Activated CD4-positive, CD25-positive, alpha-beta regulatory T cell treated with anti-CD3 and anti-CD28 coated beads, Interleukin-2, amount 50 U/mL, for 72 hours (primary cell): ENCODE measurements around the gene TRIM65.
A peak's percentile ranks its signal among the peaks of the same experiment; 100 is the strongest.

ENCODE experiments used
- DNase-seq: peaks from one replicate; pipeline ENCODE4 v3.0.0; 2021

Gene TRIM65

GRCh38 chr17:75896415-75897159 is at the start of gene TRIM65:
TRIM65 (minus strand) TSS chr17:75896951; CDS start chr17:75896937, 14 bp downstream.
- DNase-seq = peak; percentile 81

- DNase-seq = no peak
Observed at GRCh38 chr17:75945211-75945610, 48.5 kb upstream of the TRIM65 start.

DNA sequence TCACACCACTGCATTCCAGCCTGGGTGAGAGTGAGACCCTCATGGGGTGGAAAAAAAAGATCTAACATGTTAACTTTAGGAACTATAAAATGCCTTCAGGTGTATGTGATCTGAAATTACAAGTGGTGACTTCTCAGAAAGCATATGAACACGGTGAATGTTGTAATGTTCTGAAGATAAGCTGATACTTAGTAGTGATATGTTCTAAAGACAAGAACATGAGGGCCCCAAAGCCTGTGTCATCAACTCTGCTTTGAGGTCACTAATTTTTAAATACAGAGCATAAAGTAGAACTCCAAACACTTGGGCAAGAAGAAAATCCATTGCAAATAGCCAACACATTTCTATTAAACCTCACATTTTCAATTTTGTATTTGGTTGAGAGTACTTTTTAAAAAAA is 46.7 kb upstream of the TRIM65 start:
- no peak for DNase-seq

DNA sequence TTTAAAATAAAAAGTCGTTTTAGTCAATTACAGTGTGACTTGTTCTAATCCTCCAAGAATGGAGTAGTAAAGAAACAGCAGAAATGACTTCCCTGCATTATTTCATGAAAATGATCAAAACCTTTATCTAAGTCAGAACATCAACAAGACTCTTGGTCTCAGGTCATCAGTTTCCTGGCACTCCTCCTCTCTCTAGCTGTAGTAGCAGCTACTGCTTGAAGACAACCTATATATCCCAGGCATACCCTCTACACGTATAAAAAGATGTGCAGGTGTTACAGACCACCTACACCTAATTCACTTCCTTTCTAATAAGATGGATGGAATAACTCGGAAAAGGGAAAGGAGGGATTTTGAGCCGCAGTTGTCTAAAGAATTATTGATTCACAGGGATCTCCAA is 45.7 kb upstream of the TRIM65 start:
- DNase-seq = no peak

GRCh38 chr17:75941442-75941819 is 44.7 kb upstream of the TRIM65 start:
- no peak for DNase-seq

- peak; percentile 86 for DNase-seq
Observed at GRCh38 chr17:75940727-75941441, 44.1 kb upstream of the TRIM65 start, which contains the start of gene FBF1. FBF1 (minus strand) TSS chr17:75941042; CDS start chr17:75938149, 2,893 bp downstream.

- no peak for DNase-seq
Observed at GRCh38 chr17:75937652-75938051, 40.9 kb upstream of the TRIM65 start.

DNA sequence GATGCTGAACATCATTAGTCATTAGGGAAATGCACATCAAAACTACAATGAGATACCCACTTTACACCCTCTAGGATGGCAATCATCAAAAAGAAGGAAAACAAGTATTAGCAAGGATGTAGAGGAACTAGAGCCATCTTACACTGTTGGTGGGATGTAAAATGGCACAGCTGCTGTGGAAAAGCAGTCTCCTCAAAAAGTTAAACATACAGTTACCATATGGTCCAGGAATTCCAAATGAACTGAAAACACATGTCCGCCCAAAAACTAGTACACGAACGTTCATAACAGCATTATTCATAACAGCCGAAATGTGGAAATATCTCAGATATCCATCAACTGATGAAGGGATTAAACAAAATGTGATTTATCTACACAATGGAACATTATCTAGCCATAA is 37.1 kb upstream of the TRIM65 start:
- DNase-seq = no peak

GRCh38 chr17:75932852-75933251 is 36.1 kb upstream of the TRIM65 start:
- no peak for DNase-seq

DNA sequence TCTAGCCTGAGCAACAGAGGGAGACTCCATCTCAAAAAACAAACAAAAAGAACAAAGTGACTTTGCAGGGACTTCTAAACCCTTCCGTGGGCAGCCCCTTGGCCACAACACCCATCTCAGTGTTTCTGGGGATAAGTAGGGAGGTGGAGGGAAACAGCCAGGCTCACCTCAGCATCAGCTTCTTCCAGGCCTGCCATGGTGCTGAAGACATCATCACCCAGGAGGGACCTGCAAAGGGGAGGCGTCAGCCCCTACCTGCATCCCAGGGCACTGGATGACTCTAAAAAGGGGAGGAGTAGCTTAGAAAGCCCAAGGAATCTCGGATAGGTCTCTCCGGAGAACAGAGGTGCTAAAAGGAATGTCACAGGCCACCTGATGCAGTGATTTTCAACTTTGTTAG is 34.3 kb upstream of the TRIM65 start:
- no peak for DNase-seq

- DNase-seq = no peak
Observed at GRCh38 chr17:75927286-75927922, 30.7 kb upstream of the TRIM65 start.

DNA sequence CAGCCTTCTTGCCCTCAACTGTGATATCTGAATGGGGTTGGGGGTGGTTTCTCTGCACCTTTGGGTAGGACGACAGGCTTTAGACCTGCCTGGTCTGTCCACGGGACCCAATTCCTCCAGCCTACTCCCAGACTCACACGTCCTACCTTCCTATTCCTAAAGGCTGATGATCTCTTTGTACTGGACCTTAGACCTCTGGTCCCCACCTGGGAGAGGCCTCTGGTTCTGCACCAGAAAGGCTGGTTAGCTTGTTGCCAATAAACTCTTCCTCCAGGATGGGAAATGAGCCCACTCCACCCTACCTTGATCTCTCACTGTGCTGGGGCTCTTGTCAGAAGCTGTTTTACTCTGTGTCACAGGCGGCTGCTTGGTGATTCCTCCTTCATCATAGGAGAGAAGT is 29.7 kb upstream of the TRIM65 start:
- no peak for DNase-seq

DNA sequence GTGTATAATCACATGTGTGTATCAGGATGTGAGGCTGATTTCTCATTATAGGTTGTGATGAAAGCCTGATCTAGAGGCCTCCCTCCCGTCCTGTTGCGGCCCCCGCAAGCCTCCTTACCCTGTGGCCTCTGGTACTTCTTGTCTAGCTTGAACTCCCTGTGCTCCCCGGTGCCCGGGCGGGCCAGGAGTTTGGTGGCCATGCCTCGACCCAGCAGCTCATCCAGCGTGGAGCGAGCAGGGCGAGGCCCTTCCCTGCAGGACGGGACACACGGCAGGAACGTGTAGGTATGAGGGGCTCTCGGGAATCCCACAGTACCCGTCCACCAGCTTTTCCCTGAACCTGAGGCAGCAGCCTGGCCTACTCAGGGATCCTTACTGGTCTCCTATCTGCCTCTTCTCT is 29.2 kb upstream of the TRIM65 start:
- DNase-seq = no peak

- DNase-seq = no peak
Observed at GRCh38 chr17:75925103-75925502, 28.4 kb upstream of the TRIM65 start.

DNA sequence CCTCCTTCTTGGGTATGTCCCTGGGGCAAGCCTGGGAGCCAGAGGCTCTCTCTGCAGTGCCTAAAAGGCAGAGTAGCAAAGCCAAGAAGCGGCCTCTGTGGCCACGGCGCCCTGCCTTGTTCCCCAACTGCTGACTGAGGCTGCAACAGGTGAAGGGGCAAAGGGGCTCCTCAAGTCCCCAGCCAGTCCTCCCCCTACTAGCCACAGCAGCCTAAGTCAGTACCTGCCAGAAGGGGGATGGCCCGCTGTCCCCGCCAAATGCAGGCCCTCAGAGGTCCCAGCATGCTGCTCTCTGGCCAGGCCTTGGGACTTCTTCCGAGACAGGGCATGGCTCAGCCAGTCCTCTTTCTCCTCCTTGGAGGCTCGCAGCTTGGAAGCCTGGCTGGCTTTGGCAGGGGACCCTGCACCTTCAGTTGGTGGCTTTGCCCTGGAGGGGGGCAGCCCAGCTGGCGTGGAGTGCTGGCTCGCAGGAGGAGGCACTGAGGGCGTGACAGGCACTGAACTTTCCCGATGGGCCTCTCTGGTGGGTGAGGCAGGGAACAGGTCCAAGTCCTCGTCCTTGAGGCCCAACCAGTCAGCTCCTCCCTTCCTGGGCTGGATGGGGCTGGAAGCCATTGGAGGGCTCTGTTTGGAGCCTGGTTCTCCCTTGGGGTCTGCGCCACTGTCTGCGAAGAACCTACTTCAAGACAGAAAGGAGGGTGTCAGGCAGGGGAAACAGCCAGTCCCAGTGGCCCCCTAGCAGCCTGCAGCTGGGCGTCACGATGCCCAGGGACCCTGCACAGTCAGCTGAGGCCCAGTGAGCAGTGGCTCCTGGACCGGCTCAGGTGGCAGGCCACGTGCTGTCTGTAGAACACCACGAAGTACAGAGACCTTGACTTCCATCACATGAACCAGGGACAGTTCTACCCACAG is 26.5 kb upstream of the TRIM65 start:
- DNase-seq = no peak

DNA sequence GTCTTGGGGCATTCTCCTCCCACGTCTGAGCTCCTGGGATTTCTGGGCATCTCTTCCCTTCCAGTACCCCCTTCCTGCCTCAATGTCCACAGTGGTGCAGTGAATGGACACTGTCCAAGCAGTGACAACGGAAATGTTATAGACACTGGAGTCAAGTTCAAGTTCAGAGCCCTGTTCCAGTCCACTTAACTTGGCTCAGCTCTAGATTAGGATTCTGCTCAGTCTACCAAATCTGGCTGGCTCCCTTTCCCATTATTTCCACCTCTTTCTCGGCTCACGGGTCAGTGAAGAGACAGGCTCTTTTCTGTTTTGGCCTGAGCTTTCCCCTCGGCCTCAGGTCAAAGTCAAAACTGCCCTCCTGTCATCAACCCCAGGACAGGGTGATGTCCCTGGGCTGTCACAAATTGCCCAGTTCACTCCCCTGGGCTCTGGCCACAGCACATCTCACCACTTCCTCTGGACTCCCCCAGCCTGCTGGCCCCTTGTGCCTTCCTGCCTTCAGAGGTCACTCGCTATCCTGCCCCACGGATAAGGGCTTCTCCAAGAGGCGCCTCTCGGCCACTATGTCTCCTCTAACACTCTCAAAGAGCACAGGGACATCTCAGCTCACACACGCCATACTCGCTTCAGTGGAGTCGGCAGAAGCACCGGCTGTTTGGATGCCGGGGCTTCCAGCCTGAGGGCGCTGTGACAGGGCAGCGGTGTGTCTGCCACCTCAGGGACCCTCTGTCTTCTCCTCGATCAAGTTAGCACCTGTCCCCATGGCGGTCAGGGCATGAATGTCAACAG is 25.6 kb upstream of the TRIM65 start:
- no peak for DNase-seq

DNA sequence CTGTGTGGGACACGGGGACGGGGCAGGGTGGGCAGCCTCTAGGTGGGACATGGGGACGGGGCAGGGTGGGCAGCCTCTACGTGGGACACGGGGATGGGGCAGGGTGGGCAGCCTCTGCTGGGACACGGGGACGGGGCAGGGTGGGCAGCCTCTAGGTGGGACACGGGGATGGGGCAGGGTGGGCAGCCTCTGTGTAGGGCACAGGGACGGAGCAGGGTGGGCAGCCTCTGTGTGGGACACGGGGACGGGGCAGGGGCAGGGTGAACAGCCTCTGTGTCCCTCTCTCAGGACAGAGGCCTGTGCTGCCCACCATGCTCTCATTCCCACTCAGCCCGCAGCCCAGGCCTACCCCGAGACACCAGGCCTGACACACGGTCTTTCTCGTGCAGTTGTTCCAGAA is 24.8 kb upstream of the TRIM65 start:
- DNase-seq = no peak

DNA sequence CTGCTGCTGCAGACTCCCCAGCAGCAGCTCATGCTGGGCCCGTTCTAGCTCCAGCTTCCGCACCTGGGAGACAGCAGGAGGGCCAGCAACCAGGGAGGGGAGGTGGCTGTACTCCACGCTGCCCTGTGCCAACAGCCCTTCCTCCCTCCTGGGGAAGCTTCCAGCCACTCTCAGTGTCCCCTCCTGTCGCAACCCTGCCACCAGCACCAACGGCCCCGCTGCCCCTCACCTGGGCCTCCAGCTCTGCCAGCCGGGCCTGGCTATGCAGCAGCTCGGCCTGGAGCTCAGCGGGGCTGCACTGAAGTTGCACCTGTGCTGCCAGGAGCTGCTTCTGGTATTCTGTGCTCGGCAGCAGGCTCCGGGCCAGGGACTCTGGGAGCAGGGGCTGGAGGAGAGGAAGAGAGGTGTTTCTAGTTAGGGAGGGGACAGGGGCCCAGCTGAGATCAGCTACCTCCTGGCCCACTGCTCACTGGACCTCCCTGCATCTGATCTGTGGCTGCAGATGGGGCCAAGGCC is 23.4 kb upstream of the TRIM65 start:
- no peak for DNase-seq

DNA sequence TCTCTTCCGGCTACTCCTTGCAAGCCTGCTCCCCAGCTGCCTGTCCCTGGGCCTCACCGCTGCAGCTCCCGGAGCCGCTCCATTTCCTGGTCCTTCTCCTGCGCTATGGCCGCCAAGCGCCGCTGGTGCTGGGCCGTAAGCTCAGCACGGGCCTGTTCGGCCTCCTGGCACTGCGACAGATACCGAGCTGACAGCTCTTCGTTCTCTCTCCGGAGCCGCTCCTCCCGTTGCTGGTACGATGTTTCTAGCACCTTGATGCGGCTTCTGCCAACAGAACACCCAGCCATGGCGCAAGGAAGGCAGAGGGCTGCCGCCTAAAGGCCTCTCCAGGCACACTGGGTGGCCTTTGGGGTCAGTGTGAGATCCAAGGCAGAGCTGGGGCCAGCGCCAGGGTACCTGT is 22.9 kb upstream of the TRIM65 start:
- DNase-seq = no peak

GRCh38 chr17:75917917-75918445 is 21.2 kb upstream of the TRIM65 start:
- DNase-seq = no peak

DNA sequence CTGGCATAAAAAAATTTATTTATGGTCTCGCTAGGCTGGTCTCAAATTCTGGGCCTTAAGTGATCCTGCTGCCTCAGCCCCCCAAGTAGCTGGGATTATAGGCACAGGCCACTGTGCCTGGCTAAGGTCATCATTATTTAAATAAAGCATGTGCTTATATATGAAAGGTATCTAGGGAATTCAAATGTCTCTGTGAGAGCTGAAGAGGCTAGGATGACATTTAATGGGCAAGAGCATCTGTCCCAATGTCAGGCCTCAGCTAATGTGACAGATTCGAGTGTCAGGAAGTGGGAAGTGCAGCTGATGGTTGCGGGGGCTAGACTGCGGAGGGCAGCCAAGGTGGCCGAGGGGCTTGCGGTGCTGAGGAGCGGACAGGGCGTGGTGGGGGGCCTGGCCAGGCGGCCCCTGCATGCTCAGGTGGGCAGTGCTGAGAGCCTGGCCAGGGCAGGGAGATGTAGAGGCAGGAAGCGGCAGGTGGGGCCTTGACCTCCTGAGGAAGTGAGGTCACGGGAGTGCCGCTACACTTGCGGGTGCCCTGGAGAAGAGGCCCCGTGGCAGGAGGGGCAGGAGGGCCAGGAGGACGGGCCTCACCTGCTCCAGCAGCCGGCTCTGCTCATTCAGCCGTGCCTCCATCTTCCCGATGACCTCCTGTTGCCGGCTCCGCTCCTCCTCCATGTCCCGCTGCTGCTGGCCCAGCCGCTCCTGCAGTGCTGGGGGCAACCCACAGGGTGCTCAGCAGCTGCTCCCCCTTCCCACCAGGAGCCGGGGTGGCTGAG is 20.6 kb upstream of the TRIM65 start:
- DNase-seq = no peak
